Ishikawa (cell line): ENCODE measurements around the gene RBM19.

Experiments
- CEBPB ChIP-seq: IDR thresholded peaks from 2 replicates; pipeline ENCODE4 v1.6.1; 2012
- CREB1 ChIP-seq: IDR thresholded peaks from 2 replicates; pipeline ENCODE4 v1.6.1; 2012; ENCODE audit warnings: low read depth
- EGR1 ChIP-seq: IDR thresholded peaks from 2 replicates; pipeline ENCODE4 v1.6.1; 2012
- EP300 ChIP-seq: IDR thresholded peaks from 2 replicates; pipeline ENCODE4 v1.6.1; 2012; ENCODE audit warnings: borderline replicate concordance
- FOXM1 ChIP-seq: IDR thresholded peaks from 2 replicates; pipeline ENCODE4 v1.6.1; 2012; ENCODE audit warnings: low read depth, borderline replicate concordance
- NFIC ChIP-seq: IDR thresholded peaks from 2 replicates; pipeline ENCODE4 v1.6.1; 2012
- RAD21 ChIP-seq: IDR thresholded peaks from 2 replicates; pipeline ENCODE4 v1.6.1; 2012; ENCODE audit warnings: low read depth
- TAF1 ChIP-seq: IDR thresholded peaks from 2 replicates; pipeline ENCODE4 v1.6.1; 2012; ENCODE audit warnings: low read depth, mild to moderate bottlenecking
- TCF12 ChIP-seq: IDR thresholded peaks from 2 replicates; pipeline ENCODE4 v1.6.1; 2012; ENCODE audit warnings: low read depth
- TEAD4 ChIP-seq: IDR thresholded peaks from 2 replicates; pipeline ENCODE4 v1.6.1; 2012
- USF1 ChIP-seq: IDR thresholded peaks from 2 replicates; pipeline ENCODE4 v1.6.1; 2012
- YY1 ChIP-seq: IDR thresholded peaks from 2 replicates; pipeline ENCODE4 v1.6.1; 2012; ENCODE audit warnings: low read depth
- ZBTB7A ChIP-seq: IDR thresholded peaks from 2 replicates; pipeline ENCODE4 v1.6.1; 2012; ENCODE audit warnings: low read depth
- TF ChIP-seq, protein P1 (sequence below): IDR thresholded peaks from 2 replicates; pipeline ENCODE4 v1.6.1; 2012
- TF ChIP-seq, protein P2 (sequence below): IDR thresholded peaks from 2 replicates; pipeline ENCODE4 v1.6.1; 2012; ENCODE audit warnings: low read depth, mild to moderate bottlenecking

Gene RBM19

DNA sequence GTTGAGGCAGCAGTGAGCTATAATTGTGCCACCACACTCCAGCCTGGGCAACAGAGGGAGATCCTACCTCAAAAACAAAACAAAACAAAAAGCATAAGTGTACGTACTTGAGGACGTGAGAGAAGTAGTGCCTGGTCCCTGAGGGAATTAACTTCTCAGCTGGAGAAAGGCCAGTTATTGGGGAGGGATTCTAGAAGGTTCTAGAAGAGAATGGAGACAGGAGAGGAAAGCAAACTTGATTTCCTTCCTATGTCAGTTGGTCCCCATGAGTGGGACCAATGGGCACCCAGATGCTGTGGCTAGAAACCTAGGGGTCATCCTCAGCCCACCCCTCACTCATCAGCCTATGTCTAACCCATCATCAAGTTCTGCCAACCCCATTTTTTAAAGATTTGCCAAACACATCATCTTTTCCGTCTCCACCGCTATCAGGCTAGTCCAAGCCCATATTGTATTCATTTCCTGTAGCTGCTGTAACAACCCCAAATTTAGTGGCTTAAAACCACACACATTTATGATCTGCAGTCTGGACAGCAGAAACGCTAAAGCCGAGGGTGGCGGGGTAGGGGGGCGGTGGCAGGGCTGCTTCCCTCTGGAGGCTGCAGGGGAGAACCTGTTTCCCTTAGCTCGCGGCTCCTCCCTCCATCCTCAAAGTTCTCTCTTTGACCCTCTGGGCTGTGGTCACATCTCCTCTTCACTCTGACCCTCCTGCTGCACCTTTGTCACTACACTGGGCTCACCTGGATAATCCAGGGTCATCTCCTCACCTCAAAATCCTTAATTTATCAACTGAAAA is 7.2 kb upstream of the RBM19 start:
- TF ChIP-seq, protein P1, sequence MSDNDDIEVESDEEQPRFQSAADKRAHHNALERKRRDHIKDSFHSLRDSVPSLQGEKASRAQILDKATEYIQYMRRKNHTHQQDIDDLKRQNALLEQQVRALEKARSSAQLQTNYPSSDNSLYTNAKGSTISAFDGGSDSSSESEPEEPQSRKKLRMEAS, result no peak
- TF ChIP-seq FOXM1, result no peak
- no peak for TF ChIP-seq RAD21

DNA sequence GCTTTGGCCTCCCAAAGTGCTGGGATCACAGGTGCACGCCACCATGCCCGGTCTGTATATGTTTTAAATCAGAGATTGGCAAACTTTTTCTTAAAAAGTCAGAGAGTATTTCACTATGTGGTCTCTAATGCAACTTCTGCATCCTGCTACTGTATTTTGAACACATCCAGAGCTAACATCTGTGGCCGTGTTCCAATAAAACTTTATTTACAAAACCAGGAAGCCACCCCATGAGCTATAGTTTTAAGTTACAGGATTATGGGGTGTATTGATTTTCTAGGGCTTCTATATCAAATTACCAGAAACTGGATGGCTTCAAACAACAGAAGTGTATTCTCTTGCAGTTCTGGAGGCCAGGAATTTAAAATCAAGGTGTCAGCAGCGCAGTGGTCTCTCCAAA is 5.3 kb upstream of the RBM19 start:
- TF ChIP-seq, protein P1, result no peak
- TF ChIP-seq YY1 (no peak), NFIC (no peak), CREB1 (no peak), TEAD4 (no peak), TCF12 (no peak), USF1 (no peak), RAD21 (no peak), EGR1 (no peak), EP300 (no peak), TAF1 (no peak), CEBPB (no peak), ZBTB7A (no peak), FOXM1 (no peak)
- TF ChIP-seq, protein P2, sequence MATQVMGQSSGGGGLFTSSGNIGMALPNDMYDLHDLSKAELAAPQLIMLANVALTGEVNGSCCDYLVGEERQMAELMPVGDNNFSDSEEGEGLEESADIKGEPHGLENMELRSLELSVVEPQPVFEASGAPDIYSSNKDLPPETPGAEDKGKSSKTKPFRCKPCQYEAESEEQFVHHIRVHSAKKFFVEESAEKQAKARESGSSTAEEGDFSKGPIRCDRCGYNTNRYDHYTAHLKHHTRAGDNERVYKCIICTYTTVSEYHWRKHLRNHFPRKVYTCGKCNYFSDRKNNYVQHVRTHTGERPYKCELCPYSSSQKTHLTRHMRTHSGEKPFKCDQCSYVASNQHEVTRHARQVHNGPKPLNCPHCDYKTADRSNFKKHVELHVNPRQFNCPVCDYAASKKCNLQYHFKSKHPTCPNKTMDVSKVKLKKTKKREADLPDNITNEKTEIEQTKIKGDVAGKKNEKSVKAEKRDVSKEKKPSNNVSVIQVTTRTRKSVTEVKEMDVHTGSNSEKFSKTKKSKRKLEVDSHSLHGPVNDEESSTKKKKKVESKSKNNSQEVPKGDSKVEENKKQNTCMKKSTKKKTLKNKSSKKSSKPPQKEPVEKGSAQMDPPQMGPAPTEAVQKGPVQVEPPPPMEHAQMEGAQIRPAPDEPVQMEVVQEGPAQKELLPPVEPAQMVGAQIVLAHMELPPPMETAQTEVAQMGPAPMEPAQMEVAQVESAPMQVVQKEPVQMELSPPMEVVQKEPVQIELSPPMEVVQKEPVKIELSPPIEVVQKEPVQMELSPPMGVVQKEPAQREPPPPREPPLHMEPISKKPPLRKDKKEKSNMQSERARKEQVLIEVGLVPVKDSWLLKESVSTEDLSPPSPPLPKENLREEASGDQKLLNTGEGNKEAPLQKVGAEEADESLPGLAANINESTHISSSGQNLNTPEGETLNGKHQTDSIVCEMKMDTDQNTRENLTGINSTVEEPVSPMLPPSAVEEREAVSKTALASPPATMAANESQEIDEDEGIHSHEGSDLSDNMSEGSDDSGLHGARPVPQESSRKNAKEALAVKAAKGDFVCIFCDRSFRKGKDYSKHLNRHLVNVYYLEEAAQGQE, result no peak

DNA sequence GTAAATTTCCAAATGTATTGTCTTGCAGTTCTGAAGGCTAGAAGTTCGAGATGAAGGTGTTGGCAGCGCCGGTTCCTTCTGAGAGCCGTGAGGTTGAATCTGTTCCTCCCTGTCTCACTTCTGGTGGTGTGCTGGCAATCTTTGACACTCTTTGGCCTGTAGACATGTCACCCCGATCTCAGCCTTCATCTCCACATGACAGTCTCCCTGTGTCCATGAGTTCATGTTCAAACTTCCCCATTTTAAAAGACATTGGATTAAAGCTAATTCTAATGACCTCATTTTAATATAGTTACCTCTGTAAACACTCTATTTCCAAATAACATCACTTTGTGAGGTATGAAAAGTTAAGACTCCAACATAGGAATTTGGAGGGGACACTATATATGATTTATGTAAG is 4.1 kb upstream of the RBM19 start:
- TF ChIP-seq YY1, result no peak
- TF ChIP-seq, protein P1, result no peak
- TF ChIP-seq TEAD4, result no peak
- no peak for TF ChIP-seq FOXM1
- TF ChIP-seq RAD21, result no peak

- no peak for TF ChIP-seq TEAD4
- TF ChIP-seq FOXM1, result no peak
- TF ChIP-seq USF1, result no peak
- TF ChIP-seq ZBTB7A, result no peak
- no peak for TF ChIP-seq EGR1
- TF ChIP-seq, protein P2, result no peak
- TF ChIP-seq EP300, result no peak
- TF ChIP-seq YY1, result no peak
- no peak for TF ChIP-seq TCF12
Measured at GRCh38 chr12:113967368-113967767, 1.2 kb upstream of the RBM19 start.

DNA sequence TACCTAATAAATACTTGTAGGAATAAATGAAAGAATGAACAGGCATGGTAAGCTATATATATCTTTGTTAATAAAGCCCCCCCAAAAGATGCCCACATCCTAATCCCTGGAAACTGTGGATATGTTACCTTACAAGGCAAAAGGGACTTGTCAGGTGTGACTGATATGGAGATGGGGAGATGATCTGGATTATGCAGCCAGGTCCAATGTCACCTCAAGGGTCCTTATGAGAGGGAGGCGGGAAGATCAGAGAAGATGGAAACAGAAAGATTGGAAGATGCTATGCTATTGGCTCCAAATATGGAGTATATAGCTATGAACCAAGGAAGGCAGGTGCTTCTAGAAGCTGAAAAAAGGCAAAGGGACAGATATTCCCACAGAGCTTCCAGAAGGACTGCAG is 3.4 kb downstream of the RBM19 start:
- TF ChIP-seq USF1 (no peak), TAF1 (no peak), ZBTB7A (no peak), TEAD4 (no peak), NFIC (no peak), CREB1 (no peak), RAD21 (no peak), CEBPB (no peak), EGR1 (no peak), EP300 (no peak), FOXM1 (no peak), YY1 (no peak), TCF12 (no peak)
- TF ChIP-seq, protein P2, result no peak
- TF ChIP-seq, protein P1, result no peak
